Subcutaneous abdominal adipose tissue (tissue), 5 donors: ENCODE measurements around the gene GNA12.

Source experiments
- H3K27ac ChIP-seq: one replicate; pipeline ENCODE4 v1.7.0; 2013; ENCODE audit warnings: low read depth, mild to moderate bottlenecking, inconsistent platforms, low read length, moderate library complexity
- H3K27me3 ChIP-seq, 5 donors: one replicate each; pipeline ENCODE4 v1.7.0; 2013; ENCODE audit warnings: low read length in 5 of 5, inconsistent platforms in 1 of 5; ENCODE audit not compliant: control insufficient read depth in 5 of 5, insufficient read depth in 4 of 5
- H3K36me3 ChIP-seq, 5 donors: one replicate each; pipeline ENCODE4 v1.7.0; 2013; ENCODE audit warnings: low read length in 5 of 5; ENCODE audit not compliant: control insufficient read depth in 5 of 5, insufficient read depth in 5 of 5
- H3K4me1 ChIP-seq, 5 donors: one replicate each; pipeline ENCODE4 v1.7.0; 2013; ENCODE audit warnings: low read length in 5 of 5, mild to moderate bottlenecking in 3 of 5, moderate library complexity in 1 of 5; ENCODE audit not compliant: control insufficient read depth in 5 of 5, insufficient read depth in 5 of 5
- H3K4me3 ChIP-seq, 5 donors: one replicate each; pipeline ENCODE4 v1.7.0; 2013; ENCODE audit warnings: low read length in 5 of 5, low read depth in 1 of 5
- H3K9ac ChIP-seq, 5 donors: one replicate each; pipeline ENCODE4 v1.7.0; 2013; ENCODE audit warnings: low read length in 5 of 5, mild to moderate bottlenecking in 4 of 5, moderate library complexity in 3 of 5
- H3K9me3 ChIP-seq, 5 donors: one replicate each; pipeline ENCODE4 v1.7.0; 2013; ENCODE audit warnings: low read length in 5 of 5; ENCODE audit not compliant: control insufficient read depth in 5 of 5
- donor health status: healthy.
- donor health status: healthy.
- donor health status: healthy.
- donor health status: healthy.
- donor health status: healthy.

GNA12 gene

DNA sequence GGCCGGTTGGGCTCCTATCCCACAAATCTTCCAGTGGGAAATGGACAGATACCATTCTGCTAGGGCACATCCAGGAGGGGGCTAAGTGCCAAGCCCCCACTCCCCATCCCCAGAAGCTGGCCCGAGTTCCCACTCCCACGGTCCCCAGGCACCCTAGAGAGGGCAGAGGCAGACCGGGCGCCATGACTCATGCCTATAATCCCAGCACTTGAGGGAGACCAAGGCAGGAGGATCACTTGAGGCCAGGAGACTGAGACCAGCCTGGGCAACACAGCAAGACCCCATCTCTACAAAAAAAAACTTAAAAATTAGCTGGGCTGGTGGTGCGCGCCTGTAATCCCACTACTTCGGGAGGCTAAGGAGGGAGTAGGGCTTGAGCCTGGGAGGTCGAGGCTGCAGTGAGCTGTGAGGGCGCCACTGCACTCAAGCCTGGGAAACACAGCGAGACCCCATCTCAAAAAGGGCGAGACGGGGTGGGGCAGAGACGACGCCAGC, 870 bp downstream of the GNA12 start:
- H3K9ac ChIP-seq, result peak overlapping the region in 4 of 5 donors; percentile 56 to 83 (median 67)
- H3K36me3 ChIP-seq, result no peaks in the 10 kb centered on the region
- peak overlapping the region; percentile 40 for H3K27ac ChIP-seq
- H3K27me3 ChIP-seq, result no peaks in the 10 kb centered on the region
- peak overlapping the region; percentile 66 to 81 (median 73) for H3K4me3 ChIP-seq
- no peaks in the 10 kb centered on the region for H3K9me3 ChIP-seq
- H3K4me1 ChIP-seq, result peaks cover 2 to 37% (median 35%) of the 10 kb centered on the region in 5 donors

DNA sequence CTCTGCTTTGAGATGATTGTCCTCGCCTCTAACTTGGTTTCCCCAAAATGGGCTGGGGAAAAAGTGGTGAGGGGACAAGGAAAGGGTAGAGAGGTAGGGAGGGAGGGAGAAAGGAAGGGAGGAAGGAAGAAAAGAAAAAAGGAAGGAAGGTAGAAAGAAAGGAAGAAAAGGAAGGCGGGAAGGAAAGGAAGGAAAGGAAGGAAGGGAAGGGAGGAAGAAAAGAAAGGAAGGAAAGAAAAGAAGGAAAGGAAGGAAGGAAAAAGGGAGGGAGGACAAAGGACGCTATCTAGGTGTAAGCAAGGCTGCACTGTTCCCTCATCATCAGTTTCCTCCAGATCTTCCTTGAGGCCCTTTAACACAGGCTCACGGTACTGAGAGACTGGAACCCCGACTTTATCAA, 2.2 kb downstream of the GNA12 start:
- no peaks in the 10 kb centered on the region for H3K9me3 ChIP-seq
- no peaks in the 10 kb centered on the region for H3K27me3 ChIP-seq
- H3K4me1 ChIP-seq, result peaks cover 4 to 49% (median 40%) of the 10 kb centered on the region in 5 donors
- no peaks in the 10 kb centered on the region for H3K36me3 ChIP-seq
- peak overlapping the region; percentile 54 for H3K27ac ChIP-seq
- no peak overlapping the region for H3K4me3 ChIP-seq
- H3K9ac ChIP-seq, result peak overlapping the region in 1 of 5 donors; percentile 20

DNA sequence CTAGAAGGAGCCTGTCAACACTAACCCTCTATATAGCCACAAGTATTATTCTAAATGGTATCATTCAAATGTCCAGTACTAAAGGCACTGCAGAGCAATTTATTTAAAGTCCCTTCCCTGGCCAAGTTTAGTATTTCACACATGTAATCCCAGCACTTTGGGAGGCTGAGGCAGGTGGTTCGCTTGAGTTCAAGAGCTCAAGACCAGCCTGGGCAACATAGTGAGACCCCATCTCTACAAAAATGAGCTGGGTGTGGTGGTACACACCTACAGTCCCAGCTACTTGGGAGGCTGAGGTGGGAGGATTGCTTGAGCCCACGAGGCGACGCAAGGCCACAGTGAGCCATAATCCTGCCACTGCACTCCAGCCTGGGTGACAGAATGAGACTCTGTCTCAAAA, 3.6 kb downstream of the GNA12 start:
- no peak overlapping the region for H3K9ac ChIP-seq
- H3K4me1 ChIP-seq, result peaks cover 4 to 50% (median 40%) of the 10 kb centered on the region in 5 donors

DNA sequence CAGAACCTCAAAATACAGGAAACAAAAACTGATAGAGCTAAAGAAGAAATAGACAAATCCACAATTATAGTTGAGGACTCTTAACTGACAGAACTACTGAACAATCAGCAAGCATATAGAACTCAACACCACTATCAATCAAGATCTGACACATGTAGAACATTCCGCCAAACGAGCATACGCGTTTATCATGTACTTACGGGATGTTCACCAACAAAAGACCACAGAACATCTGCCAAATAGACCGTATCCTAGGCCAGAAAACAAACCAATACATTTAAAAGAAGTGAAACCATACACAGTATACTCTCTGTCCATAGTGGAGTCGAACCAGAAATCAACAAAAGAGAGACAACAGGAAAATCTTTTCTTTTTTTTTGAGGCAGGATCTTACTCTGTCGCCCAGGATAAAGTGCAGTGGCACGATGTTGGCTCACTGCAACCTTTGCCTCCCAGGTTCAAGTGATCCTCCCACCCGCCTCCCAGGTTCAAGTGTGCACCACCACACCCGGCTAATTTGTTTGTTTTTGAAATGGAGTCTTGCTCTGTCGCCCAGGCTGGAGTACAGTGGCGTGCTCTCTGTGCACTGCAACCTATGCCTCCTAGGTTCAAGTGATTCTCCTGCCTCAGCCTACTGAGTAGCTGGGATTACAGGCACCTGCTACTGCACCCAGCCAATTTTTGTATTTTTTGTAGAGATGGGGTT, 5.1 kb downstream of the GNA12 start:
- Histone ChIP-seq H3K36me3 (peaks cover 0 to 11% (median 3%) of the 10 kb centered on the region in 5 donors), H3K9me3 (no peaks in the 10 kb centered on the region), H3K4me3 (no peak overlapping the region), H3K4me1 (peaks cover 4 to 50% (median 41%) of the 10 kb centered on the region in 5 donors), H3K27me3 (no peaks in the 10 kb centered on the region), H3K27ac (no peak overlapping the region), H3K9ac (no peak overlapping the region)

More for the DNA sequence above, 3.6 kb downstream of the GNA12 start:
- H3K27me3 ChIP-seq, result no peaks in the 10 kb centered on the region
- no peaks in the 10 kb centered on the region for H3K9me3 ChIP-seq
- H3K36me3 ChIP-seq, result peaks cover 0 to 3% (median 0%) of the 10 kb centered on the region in 5 donors
- no peak overlapping the region for H3K27ac ChIP-seq
- no peak overlapping the region for H3K4me3 ChIP-seq

DNA sequence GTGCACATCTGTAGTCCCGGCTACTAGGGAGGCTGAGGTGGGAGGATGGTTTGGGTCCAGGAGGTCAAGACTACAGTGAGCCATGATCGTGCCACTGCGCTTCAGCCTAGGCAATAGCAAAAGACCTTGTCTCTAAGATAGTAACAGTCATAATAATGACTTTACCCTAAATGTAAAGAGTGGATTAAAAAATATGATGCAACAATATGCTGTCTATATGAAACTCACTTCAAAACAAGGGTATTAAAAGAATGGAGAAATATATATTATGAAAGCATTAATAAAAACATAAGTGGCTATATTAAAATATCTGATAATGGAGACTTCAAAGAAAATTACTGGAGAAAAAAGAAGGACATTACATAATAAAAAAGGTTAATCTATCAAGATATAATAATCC, 5.7 kb downstream of the GNA12 start:
- Histone ChIP-seq H3K36me3 (peaks cover 0 to 11% (median 3%) of the 10 kb centered on the region in 5 donors), H3K4me3 (no peak overlapping the region), H3K4me1 (peaks cover 4 to 47% (median 38%) of the 10 kb centered on the region in 5 donors), H3K9me3 (no peaks in the 10 kb centered on the region), H3K27me3 (no peaks in the 10 kb centered on the region), H3K9ac (no peak overlapping the region), H3K27ac (no peak overlapping the region)

DNA sequence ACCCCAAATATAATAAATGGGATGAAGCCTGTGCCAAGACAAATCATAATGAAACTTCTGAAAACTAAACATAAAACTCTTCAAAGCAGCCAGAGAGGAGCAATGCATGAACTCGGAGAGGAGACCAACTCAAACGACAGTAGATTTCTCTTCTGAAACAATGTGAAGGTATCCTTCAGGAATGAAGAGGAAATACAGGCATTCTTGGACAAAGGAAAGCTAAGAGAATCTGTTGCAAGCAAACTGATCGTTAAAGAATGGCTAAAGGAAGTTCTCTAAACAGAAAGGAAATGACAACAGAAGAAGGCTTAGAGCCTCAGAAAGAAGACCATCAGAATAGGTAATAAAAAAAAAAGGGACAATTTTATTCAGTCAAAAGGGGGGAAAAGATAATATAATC, 6.6 kb downstream of the GNA12 start:
- Histone ChIP-seq H3K27ac (no peak overlapping the region), H3K27me3 (no peaks in the 10 kb centered on the region), H3K9ac (no peak overlapping the region), H3K9me3 (no peaks in the 10 kb centered on the region), H3K4me3 (no peak overlapping the region), H3K4me1 (peaks cover 2 to 38% (median 29%) of the 10 kb centered on the region in 5 donors), H3K36me3 (peaks cover 0 to 11% (median 3%) of the 10 kb centered on the region in 5 donors)

DNA sequence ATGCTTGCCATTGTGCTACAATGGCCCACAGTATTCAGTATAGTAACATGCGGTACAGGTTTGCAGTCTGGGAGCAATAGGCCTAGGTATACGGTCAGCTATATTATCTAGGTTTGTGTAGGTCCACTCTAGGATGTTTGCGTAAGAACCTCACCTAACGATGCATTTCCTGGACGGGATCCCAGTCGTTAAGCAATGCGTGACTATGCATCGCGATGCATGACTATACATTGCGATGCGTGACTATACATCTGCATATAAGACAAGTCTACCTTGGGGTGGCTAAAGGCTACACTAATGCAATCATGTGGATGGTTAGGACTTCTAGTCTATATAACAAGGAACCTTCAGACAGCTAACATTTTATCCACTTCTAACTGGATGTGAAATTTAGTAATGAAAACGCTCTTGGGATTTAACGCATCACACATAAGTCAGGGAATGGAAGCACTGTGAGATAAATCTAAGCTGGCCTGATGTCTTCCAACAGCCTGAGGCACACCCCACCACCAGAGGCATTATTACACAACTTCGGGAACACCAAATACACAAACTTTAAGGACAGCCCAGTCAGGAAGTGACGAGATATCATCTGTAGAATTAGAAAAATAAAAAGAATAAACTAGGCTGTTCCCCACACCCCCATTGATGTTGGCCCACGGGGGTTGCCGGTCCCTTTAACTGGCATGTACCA, 9.2 kb downstream of the GNA12 start:
- H3K9ac ChIP-seq, result no peak overlapping the region

DNA sequence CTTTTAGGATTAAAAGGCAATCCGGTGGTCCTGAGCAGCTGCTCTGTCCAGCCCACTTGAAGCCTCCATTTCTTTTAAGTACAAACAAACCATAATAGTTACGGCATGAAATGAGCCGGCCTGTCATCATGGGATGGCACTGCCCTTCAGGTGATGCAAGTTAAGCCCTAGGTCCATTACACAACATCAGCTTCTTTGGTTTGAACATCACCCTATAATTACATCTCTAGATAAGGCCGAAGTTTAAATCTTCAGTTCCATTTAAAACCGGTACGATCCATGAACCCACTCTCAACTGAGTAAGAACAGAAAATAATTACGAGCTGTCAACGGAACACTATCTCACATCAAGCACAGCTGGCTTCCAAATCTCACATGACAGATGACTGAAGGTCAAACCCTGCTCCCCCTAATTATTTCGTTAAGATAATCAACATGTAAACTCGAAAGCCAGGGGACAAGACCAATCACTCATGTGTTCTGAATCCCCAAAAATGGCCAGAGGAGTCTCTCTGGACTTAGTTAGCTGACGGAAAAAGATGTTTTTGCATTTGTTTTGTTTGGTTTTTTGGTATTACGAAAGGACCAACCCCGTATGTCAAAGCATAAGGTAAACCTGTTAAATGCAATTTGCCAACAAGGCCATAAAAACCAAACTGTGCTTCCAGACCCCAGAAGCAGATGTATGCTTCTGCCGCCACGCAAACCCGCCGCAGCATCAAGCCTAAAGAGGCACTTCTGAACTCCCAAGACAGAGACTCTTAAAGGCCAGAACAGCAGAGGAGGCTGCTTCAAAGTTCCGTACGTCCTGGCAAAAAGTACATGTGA, 10.8 kb downstream of the GNA12 start:
- Histone ChIP-seq H3K9ac (no peak overlapping the region), H3K27ac (no peak overlapping the region), H3K4me1 (peaks cover 2 to 19% (median 13%) of the 10 kb centered on the region in 5 donors), H3K9me3 (no peaks in the 10 kb centered on the region), H3K27me3 (no peaks in the 10 kb centered on the region), H3K36me3 (peaks cover 0 to 16% (median 3%) of the 10 kb centered on the region in 5 donors), H3K4me3 (no peak overlapping the region)

More for the DNA sequence above, 9.2 kb downstream of the GNA12 start:
- Histone ChIP-seq H3K27me3 (no peaks in the 10 kb centered on the region), H3K4me1 (peaks cover 2 to 20% (median 13%) of the 10 kb centered on the region in 5 donors), H3K4me3 (no peak overlapping the region), H3K9me3 (no peaks in the 10 kb centered on the region), H3K27ac (no peak overlapping the region), H3K36me3 (peaks cover 0 to 16% (median 3%) of the 10 kb centered on the region in 5 donors)

DNA sequence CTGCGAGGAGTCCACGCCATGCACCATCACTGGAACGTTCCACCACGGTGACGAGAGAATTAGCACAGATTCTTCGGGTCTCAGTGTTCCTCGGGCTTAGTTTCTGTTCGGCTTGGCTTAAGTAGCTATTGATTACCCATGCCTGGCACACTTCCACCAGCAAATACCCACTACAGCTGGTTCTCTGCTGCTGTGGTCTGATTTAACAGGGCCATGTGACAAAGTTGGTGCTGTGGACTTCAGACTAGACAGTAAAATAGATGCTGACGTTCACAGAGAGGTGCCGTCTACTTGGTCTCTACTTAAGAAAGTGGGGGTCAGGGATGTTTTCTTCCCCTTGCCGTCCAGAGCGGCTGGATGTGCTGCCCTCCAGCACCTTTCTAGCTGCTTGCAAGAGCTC, 11.6 kb downstream of the GNA12 start:
- Histone ChIP-seq H3K9ac (no peak overlapping the region), H3K9me3 (no peaks in the 10 kb centered on the region), H3K27me3 (no peaks in the 10 kb centered on the region), H3K4me3 (no peak overlapping the region), H3K27ac (no peak overlapping the region), H3K4me1 (peaks cover 1 to 12% (median 10%) of the 10 kb centered on the region in 5 donors), H3K36me3 (peaks cover 0 to 16% (median 3%) of the 10 kb centered on the region in 5 donors)
